ENCODE measurements around the gene CABP2. TPM values are rescaled to one million over a fixed set of nuclear protein-coding genes. Genes with fewer than 3 reads are reported as not detected.
A peak's percentile ranks its signal among the peaks of the same experiment; 100 is the strongest.

Gene CABP2
- total and polyA plus RNA-seq, 10 of the 15 experiments (the other 5 are each of a cell fraction or from before 2014, with no cell fraction given), result not detected

DNA sequence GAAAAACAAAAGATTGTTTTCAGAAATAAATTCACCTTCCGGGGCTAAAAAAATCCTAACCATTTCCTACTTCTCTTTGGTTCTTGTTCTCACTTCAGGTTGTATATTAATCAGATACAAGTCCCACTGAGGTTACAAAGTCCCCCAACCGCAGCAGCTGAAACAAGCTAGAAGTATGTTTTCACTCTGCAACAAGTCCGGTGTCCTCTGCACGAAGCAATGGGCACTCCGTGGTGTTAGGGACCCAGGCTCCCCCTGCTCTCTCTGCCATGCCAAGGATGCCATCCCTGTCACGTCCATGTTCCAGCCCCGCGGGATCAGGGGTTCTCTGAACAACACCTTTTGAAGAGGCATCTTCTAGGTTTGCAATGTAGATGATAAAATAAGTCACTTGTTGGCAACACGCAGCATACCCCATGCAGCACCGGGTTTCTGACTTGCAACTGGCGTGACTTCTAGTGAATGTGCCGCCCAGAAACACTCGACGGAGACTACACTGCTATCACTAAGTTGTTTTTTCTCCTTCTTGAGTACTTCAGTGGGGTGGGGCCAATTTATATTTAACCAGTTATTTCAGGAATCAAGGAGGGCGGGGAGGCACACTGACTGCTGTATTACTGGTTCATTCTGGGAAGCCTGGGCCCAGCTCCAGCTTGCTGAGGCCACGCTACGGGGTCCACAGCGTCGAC lies 35.0 kb upstream of the CABP2 start:
- intact Hi-C loops (cut with micrococcal nuclease; ENCODE audit: unreplicated experiment), result loop anchor here (5.0 kb wide), 1 partner anchor 51 kb away; the partner anchor contains the start of genes CDK2AP2 and PITPNM1
- 2% methylated on average over 19 of the region's 19 CpGs for WGBS (ENCODE audit: insufficient coverage, insufficient replicate concordance, low lambda C conversion rate, missing lambda C conversion rate)
- ChIA-PET CTCF (no interaction called here), RAD21 (ENCODE audit: unreplicated experiment) (interaction anchor here (1.0 kb wide), 1 partner anchor 10 kb away, joined by 3 read pairs; no protein-coding TSS in a partner anchor), SMC1A (ENCODE audit: uncharacterized antibody, unreplicated experiment) (interaction anchor here (1.2 kb wide), 2 partner anchors 24 to 88 kb away, joined by 3 to 4 read pairs; no protein-coding TSS in a partner anchor), POLR2A (interaction anchor here (0.6 to 0.9 kb wide), 6 partner anchors 8 to 437 kb away, joined by 3 to 4 read pairs (median 3); no protein-coding TSS in a partner anchor)
- DNase-seq (ENCODE audit: low read depth, low spot score) (peak; percentile 61), FAIRE-seq (peak; percentile 49), ATAC-seq (peak; percentile 90)
- H3K27me3 ChIP-seq (replicated peaks in 1 of 2; ENCODE audit: control insufficient read depth in 2 of 2, insufficient read depth in 2 of 2, low read length in 1 of 2), result no peaks in the 10 kb centered on the region
- no peaks in the 10 kb centered on the region for H3K79me2 ChIP-seq (ENCODE audit: control insufficient read depth, insufficient read depth, low read length)
- no peak overlapping the region; the same call in 1 of the 2 replicates for H2AFZ ChIP-seq (ENCODE audit: control insufficient read depth, low read depth, low read length)
- peaks cover 32% of the 10 kb centered on the region for H3K4me1 ChIP-seq (ENCODE audit: control insufficient read depth, insufficient read depth, low read length)
- peak overlapping the region; percentile 17 for H3K4me2 ChIP-seq (ENCODE audit: control insufficient read depth, insufficient read depth)
- peak overlapping the region; percentile 38; the same call in 1 of the 2 replicates for H3K27ac ChIP-seq (ENCODE audit: control insufficient read depth, insufficient read depth)
- peak overlapping the region; percentile 29; the same call in 1 of the 2 replicates for H3K4me3 ChIP-seq
- peak overlapping the region; percentile 4; the same call in 1 of the 2 replicates for H3K9ac ChIP-seq (ENCODE audit: control insufficient read depth, insufficient read depth, low read length)
- H4K20me1 ChIP-seq (ENCODE audit: control insufficient read depth, insufficient read depth), result no peaks in the 10 kb centered on the region
- H3K9me3 ChIP-seq (replicated peaks; ENCODE audit: control insufficient read depth, insufficient read depth, low read length), result no peaks in the 10 kb centered on the region; the same call in 2 of the 3 replicates
- BruUV-seq (replicated peaks), result no TSS peak
- no peaks in the 10 kb centered on the region for H3K36me3 ChIP-seq (ENCODE audit: control insufficient read depth in 2 of 2, insufficient read depth in 2 of 2, low read length in 1 of 2)
- in situ Hi-C loops (cut with MboI), result no loop called here
- TF ChIP-seq CBX5 (IDR thresholded peaks at IDR 0.05; ENCODE audit: low read depth), result no peak
- TF ChIP-seq CREM (IDR thresholded peaks at IDR 0.05; ENCODE audit: low read depth), result no peak
- TF ChIP-seq SUPT20H (IDR thresholded peaks at IDR 0.05; ENCODE audit: borderline replicate concordance, control insufficient read depth, low read depth, low read length), result no peak
- TF ChIP-seq ZNF217 (IDR thresholded peaks at IDR 0.05), result peak; percentile 96; the same call in 1 of the 2 replicates
- TF ChIP-seq KDM1A (IDR thresholded peaks at IDR 0.05; ENCODE audit: borderline replicate concordance), result no peak
- peak; percentile 84 for TF ChIP-seq PAX5 (IDR thresholded peaks at IDR 0.05; ENCODE audit: borderline replicate concordance, low read depth, low read length)
- TF ChIP-seq CBFB (IDR thresholded peaks at IDR 0.05; ENCODE audit: low read depth), result 0 out of 2 replicates have a peak, but pooled peaks have one; percentile 33
- TF ChIP-seq EGR1 (IDR thresholded peaks at IDR 0.05; ENCODE audit: borderline replicate concordance in 1 of 2, low read depth in 2 of 2, low read length in 2 of 2), result no peak
- TF ChIP-seq WRNIP1 (IDR thresholded peaks at IDR 0.05; ENCODE audit: borderline replicate concordance, low read depth, low read length), result no peak
- TF ChIP-seq TCF12 (IDR thresholded peaks at IDR 0.05; ENCODE audit: low read depth, low read length), result peak; percentile 90
- TF ChIP-seq NR2C2 (IDR thresholded peaks at IDR 0.05; ENCODE audit: borderline replicate concordance, control insufficient read depth, insufficient read length, low read depth), result no peak
- TF ChIP-seq, protein P1, sequence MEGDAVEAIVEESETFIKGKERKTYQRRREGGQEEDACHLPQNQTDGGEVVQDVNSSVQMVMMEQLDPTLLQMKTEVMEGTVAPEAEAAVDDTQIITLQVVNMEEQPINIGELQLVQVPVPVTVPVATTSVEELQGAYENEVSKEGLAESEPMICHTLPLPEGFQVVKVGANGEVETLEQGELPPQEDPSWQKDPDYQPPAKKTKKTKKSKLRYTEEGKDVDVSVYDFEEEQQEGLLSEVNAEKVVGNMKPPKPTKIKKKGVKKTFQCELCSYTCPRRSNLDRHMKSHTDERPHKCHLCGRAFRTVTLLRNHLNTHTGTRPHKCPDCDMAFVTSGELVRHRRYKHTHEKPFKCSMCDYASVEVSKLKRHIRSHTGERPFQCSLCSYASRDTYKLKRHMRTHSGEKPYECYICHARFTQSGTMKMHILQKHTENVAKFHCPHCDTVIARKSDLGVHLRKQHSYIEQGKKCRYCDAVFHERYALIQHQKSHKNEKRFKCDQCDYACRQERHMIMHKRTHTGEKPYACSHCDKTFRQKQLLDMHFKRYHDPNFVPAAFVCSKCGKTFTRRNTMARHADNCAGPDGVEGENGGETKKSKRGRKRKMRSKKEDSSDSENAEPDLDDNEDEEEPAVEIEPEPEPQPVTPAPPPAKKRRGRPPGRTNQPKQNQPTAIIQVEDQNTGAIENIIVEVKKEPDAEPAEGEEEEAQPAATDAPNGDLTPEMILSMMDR (IDR thresholded peaks at IDR 0.05 in 2 of 3, conservative IDR thresholded peaks at IDR 0.05 in 1 of 3; ENCODE audit: control insufficient read depth in 2 of 3, extremely low read depth in 1 of 3, insufficient read depth in 1 of 3, low read depth in 3 of 3, low read length in 3 of 3), result no peak
- no peak for TF ChIP-seq SMAD1 (IDR thresholded peaks at IDR 0.05; ENCODE audit: low read depth, partially characterized antibody)
- TF ChIP-seq BHLHE40 (IDR thresholded peaks at IDR 0.05; ENCODE audit: borderline replicate concordance in 1 of 2, low read depth in 2 of 2, low read length in 1 of 2), result peak in 1 of 2 experiments; percentile 60; a peak in 2 of 4 replicates
- no peak for TF ChIP-seq ZNF384 (IDR thresholded peaks at IDR 0.05; ENCODE audit: borderline replicate concordance, low read depth, low read length)
- TF ChIP-seq, protein P2, sequence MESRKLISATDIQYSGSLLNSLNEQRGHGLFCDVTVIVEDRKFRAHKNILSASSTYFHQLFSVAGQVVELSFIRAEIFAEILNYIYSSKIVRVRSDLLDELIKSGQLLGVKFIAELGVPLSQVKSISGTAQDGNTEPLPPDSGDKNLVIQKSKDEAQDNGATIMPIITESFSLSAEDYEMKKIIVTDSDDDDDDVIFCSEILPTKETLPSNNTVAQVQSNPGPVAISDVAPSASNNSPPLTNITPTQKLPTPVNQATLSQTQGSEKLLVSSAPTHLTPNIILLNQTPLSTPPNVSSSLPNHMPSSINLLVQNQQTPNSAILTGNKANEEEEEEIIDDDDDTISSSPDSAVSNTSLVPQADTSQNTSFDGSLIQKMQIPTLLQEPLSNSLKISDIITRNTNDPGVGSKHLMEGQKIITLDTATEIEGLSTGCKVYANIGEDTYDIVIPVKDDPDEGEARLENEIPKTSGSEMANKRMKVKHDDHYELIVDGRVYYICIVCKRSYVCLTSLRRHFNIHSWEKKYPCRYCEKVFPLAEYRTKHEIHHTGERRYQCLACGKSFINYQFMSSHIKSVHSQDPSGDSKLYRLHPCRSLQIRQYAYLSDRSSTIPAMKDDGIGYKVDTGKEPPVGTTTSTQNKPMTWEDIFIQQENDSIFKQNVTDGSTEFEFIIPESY (IDR thresholded peaks at IDR 0.05), result no peak
- TF ChIP-seq ASH2L (IDR thresholded peaks at IDR 0.05; ENCODE audit: borderline replicate concordance, low read depth), result no peak
- TF ChIP-seq, protein P3, sequence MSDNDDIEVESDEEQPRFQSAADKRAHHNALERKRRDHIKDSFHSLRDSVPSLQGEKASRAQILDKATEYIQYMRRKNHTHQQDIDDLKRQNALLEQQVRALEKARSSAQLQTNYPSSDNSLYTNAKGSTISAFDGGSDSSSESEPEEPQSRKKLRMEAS (IDR thresholded peaks at IDR 0.05; ENCODE audit: low read depth, low read length), result no peak
- peak; percentile 44; the same call in 1 of the 2 replicates for TF ChIP-seq MXI1 (IDR thresholded peaks at IDR 0.05; ENCODE audit: low read depth, low read length)
